MM.1S (cell line): ENCODE measurements around the gene PIP4K2B.

Experiments
- DNase-seq: peaks from one replicate; pipeline ENCODE4 v3.0.0-alpha.2; 2015
- H2AFZ ChIP-seq: fragments of 300-600 bp; sonication (generic); 2 replicates; pipeline ENCODE4 v1.6.0; 2016; ENCODE audit warnings: antibody characterized with exemption, low read length
- H3F3A ChIP-seq: fragments of 300-600 bp; sonication (generic); 2 replicates; pipeline ENCODE4 v1.6.1; 2016; ENCODE audit warnings: mild to moderate bottlenecking, antibody characterized with exemption, low read length, moderate library complexity, mixed read lengths; ENCODE audit not compliant: insufficient read depth
- H3K27ac ChIP-seq: fragments of 300-600 bp; sonication (generic); 2 replicates; pipeline ENCODE4 v1.5.1; 2016; ENCODE audit warnings: mild to moderate bottlenecking, low read length
- H3K27me3 ChIP-seq: fragments of 300-600 bp; sonication (generic); replicated peaks from 2 replicates; pipeline ENCODE4 v1.6.0; 2016; ENCODE audit warnings: low read length; ENCODE audit not compliant: insufficient read depth
- H3K36me3 ChIP-seq: fragments of 300-600 bp; sonication (generic); replicated peaks from 2 replicates; pipeline ENCODE4 v1.6.1; 2016; ENCODE audit warnings: mild to moderate bottlenecking, low read length, mixed read lengths; ENCODE audit not compliant: insufficient read depth
- H3K4me1 ChIP-seq: fragments of 300-600 bp; sonication (generic); 2 replicates; pipeline ENCODE4 v1.6.1; 2016; ENCODE audit warnings: low read length, mixed read lengths
- H3K4me2 ChIP-seq: fragments of 300-600 bp; sonication (generic); 2 replicates; pipeline ENCODE4 v1.6.0; 2016; ENCODE audit warnings: low read depth, low read length
- H3K4me3 ChIP-seq: fragments of 300-600 bp; sonication (generic); 2 replicates; pipeline ENCODE4 v1.5.1; 2016; ENCODE audit warnings: low read length, mixed read lengths
- H3K79me2 ChIP-seq: fragments of 300-600 bp; sonication (generic); 2 replicates; pipeline ENCODE4 v1.6.1; 2016; ENCODE audit warnings: mixed run types, low read length, mixed read lengths
- H3K9ac ChIP-seq: fragments of 300-600 bp; sonication (generic); 2 replicates; pipeline ENCODE4 v1.6.1; 2016; ENCODE audit warnings: low read length, mixed read lengths
- H3K9me2 ChIP-seq: fragments of 300-600 bp; sonication (generic); replicated peaks from 2 replicates; pipeline ENCODE4 v1.6.1; 2016; ENCODE audit warnings: mild to moderate bottlenecking, low read length, mixed read lengths; ENCODE audit not compliant: insufficient read depth
- H3K9me3 ChIP-seq: fragments of 300-600 bp; sonication (generic); replicated peaks from 2 replicates; pipeline ENCODE4 v1.6.1; 2016; ENCODE audit warnings: mild to moderate bottlenecking, low read length, mixed read lengths; ENCODE audit not compliant: insufficient read depth
- H4K20me1 ChIP-seq: fragments of 300-600 bp; sonication (generic); 2 replicates; pipeline ENCODE4 v1.6.1; 2016; ENCODE audit warnings: mild to moderate bottlenecking, low read length, moderate library complexity, mixed read lengths; ENCODE audit not compliant: insufficient read depth
- CTCF ChIP-seq: fragments of 300-600 bp; sonication (generic); IDR thresholded peaks from 2 replicates; pipeline ENCODE4 v1.5.1; 2016; ENCODE audit warnings: antibody characterized with exemption, low read length, mixed read lengths
- EZH2 ChIP-seq: fragments of 300-600 bp; sonication (generic); optimal IDR thresholded peaks from 2 replicates; pipeline ENCODE3; 2017; ENCODE audit warnings: low read depth, mild to moderate bottlenecking, antibody characterized with exemption, low read length, mixed read lengths
- EZH2phosphoT487 ChIP-seq: fragments of 300-600 bp; sonication (generic); IDR thresholded peaks from 2 replicates; pipeline ENCODE4 v1.6.1; 2018; ENCODE audit warnings: antibody characterized with exemption, low read length

PIP4K2B gene

GRCh38 chr17:38753071-38753506, 46.3 kb downstream of the PIP4K2B start:
- H3K27ac ChIP-seq, result peak overlapping the region; percentile 37; the same call in 1 of the 2 replicates
- H3K36me3 ChIP-seq, result no peaks in the 10 kb centered on the region; the same call in 1 of the 2 replicates
- TF ChIP-seq CTCF, result no peak
- TF ChIP-seq EZH2, result no peak
- no peak for TF ChIP-seq EZH2phosphoT487
- H3K9ac ChIP-seq, result peak overlapping the region; percentile 91
- H3F3A ChIP-seq, result peaks cover 21% of the 10 kb centered on the region
- H3K27me3 ChIP-seq, result peaks cover 10% of the 10 kb centered on the region; the same call in 1 of the 2 replicates
- H3K4me1 ChIP-seq, result peaks cover 13% of the 10 kb centered on the region
- no peaks in the 10 kb centered on the region for H3K9me3 ChIP-seq
- peak overlapping the region; percentile 89 for H3K4me2 ChIP-seq
- peak overlapping the region; percentile 93 for H3K4me3 ChIP-seq
- H3K9me2 ChIP-seq, result no peaks in the 10 kb centered on the region
- peak overlapping the region; percentile 67 for H2AFZ ChIP-seq
- H4K20me1 ChIP-seq, result no peaks in the 10 kb centered on the region
- DNase-seq, result no peak
- H3K79me2 ChIP-seq, result peaks cover 44% of the 10 kb centered on the region

GRCh38 chr17:38752308-38753070, 46.9 kb downstream of the PIP4K2B start, which contains the start of gene PSMB3:
Gene PSMB3 (plus strand): TSS chr17:38752741. CDS start chr17:38752827, 86 bp downstream.
- H3K4me2 ChIP-seq, result peak within 1 kb of the TSS; percentile 99
- peaks cover 13% of the 10 kb centered on the region for H3K4me1 ChIP-seq
- H3K79me2 ChIP-seq, result peaks cover 40% of the 10 kb centered on the region
- no peaks in the 10 kb centered on the region for H3K9me2 ChIP-seq
- peak within 1 kb of the TSS; percentile 96 for H3K27ac ChIP-seq
- H4K20me1 ChIP-seq, result no peaks in the 10 kb centered on the region
- DNase-seq, result peak; percentile 100
- peak within 1 kb of the TSS; percentile 88 for H2AFZ ChIP-seq
- no peaks in the 10 kb centered on the region for H3K9me3 ChIP-seq
- H3K4me3 ChIP-seq, result peak within 1 kb of the TSS; percentile 93
- no peak for TF ChIP-seq EZH2phosphoT487
- TF ChIP-seq CTCF, result no peak
- no peak for TF ChIP-seq EZH2
- peaks cover 21% of the 10 kb centered on the region for H3F3A ChIP-seq
- peaks cover 10% of the 10 kb centered on the region; the same call in 1 of the 2 replicates for H3K27me3 ChIP-seq
- peak within 1 kb of the TSS; percentile 93 for H3K9ac ChIP-seq
- H3K36me3 ChIP-seq, result no peaks in the 10 kb centered on the region; the same call in 1 of the 2 replicates

DNA sequence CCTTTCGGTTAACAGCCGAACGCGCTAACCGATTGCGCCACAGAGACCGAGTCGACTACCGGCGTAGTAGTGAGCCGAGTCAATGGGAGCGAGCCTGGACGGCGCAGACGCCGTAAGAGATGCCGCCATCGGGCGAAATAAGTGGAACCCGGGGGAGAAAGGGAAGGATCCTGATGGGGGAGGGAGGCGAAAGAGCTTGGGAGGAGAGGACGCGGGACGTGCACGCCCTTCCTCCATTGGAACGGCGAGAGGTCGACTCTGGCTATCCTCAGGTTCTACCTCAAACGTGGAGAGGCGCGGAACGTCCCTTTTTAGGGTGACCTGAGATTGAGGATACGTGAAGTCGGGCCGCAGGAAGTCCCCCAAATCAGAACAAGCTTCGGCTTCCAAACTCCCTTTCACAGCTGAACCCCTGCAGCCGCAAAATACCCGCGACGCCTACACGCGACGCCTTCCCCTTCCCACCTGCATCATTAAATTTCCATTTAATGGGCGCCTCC, 47.5 kb downstream of the PIP4K2B start:
- H3K79me2 ChIP-seq, result peaks cover 38% of the 10 kb centered on the region

More for the DNA sequence above, 47.5 kb downstream of the PIP4K2B start:
- Histone ChIP-seq H3K27ac (peak overlapping the region; percentile 96), H3K36me3 (no peaks in the 10 kb centered on the region; the same call in 1 of the 2 replicates), H3K9me2 (no peaks in the 10 kb centered on the region), H3K27me3 (peaks cover 15% of the 10 kb centered on the region), H4K20me1 (no peaks in the 10 kb centered on the region), H3K9me3 (no peaks in the 10 kb centered on the region), H3K9ac (peak overlapping the region; percentile 93), H3K4me3 (peak overlapping the region; percentile 93), H3K4me1 (peaks cover 17% of the 10 kb centered on the region), H2AFZ (peak overlapping the region; percentile 88), H3F3A (peaks cover 21% of the 10 kb centered on the region), H3K4me2 (peak overlapping the region; percentile 99)
- TF ChIP-seq EZH2phosphoT487 (no peak), EZH2 (no peak)
- peak; percentile 84 for DNase-seq
